Hematopoietic multipotent progenitor cell treated with erythropoietin and hydrocortisone succinate and interleukin-3 and kit ligand, for 17 days (in vitro differentiated cells): ENCODE measurements around the gene CCDC28A.
A peak's percentile ranks its signal among the peaks of the same experiment; 100 is the strongest.

Experiments
- DNase-seq: peaks from one replicate; pipeline ENCODE4 v3.0.0-alpha.2; 2015; ENCODE audit warnings: low spot score

Gene CCDC28A

GRCh38 chr6:138795809-138796603 is 22.4 kb downstream of the CCDC28A start, which contains the start of gene ECT2L:
TSS of gene ECT2L (plus strand) at chr6:138796087. CDS start at chr6:138813275, 17,188 bp downstream.
- no peak for DNase-seq

GRCh38 chr6:138796771-138797170 is 23.2 kb downstream of the CCDC28A start:
- DNase-seq, result no peak

GRCh38 chr6:138797806-138798446 is 24.4 kb downstream of the CCDC28A start:
- no peak for DNase-seq

- no peak for DNase-seq
Observed at GRCh38 chr6:138800377-138801150, 27.0 kb downstream of the CCDC28A start.

- DNase-seq, result no peak
Observed at GRCh38 chr6:138803331-138803730, 29.8 kb downstream of the CCDC28A start.

- DNase-seq, result no peak
Observed at GRCh38 chr6:138803861-138804260, 30.3 kb downstream of the CCDC28A start.

- DNase-seq, result no peak
Observed at GRCh38 chr6:138805016-138805765, 31.6 kb downstream of the CCDC28A start.

GRCh38 chr6:138806889-138807288 is 33.3 kb downstream of the CCDC28A start:
- DNase-seq, result no peak

GRCh38 chr6:138809677-138810076 is 36.1 kb downstream of the CCDC28A start:
- DNase-seq, result no peak

- DNase-seq, result no peak
Observed at GRCh38 chr6:138811866-138812265, 38.3 kb downstream of the CCDC28A start.

GRCh38 chr6:138814179-138814834 is 40.7 kb downstream of the CCDC28A start:
- no peak for DNase-seq

GRCh38 chr6:138815221-138815620 is 41.7 kb downstream of the CCDC28A start:
- DNase-seq, result no peak

- peak; percentile 16 for DNase-seq
Observed at GRCh38 chr6:138815797-138816528, 42.4 kb downstream of the CCDC28A start.

GRCh38 chr6:138817799-138818198 is 44.2 kb downstream of the CCDC28A start:
- no peak for DNase-seq

GRCh38 chr6:138818496-138819194 is 45.1 kb downstream of the CCDC28A start:
- DNase-seq, result no peak

GRCh38 chr6:138821519-138821918 is 48.0 kb downstream of the CCDC28A start:
- no peak for DNase-seq

GRCh38 chr6:138824482-138825144 is 51.0 kb downstream of the CCDC28A start:
- no peak for DNase-seq

GRCh38 chr6:138830248-138830647 is 56.7 kb downstream of the CCDC28A start:
- DNase-seq, result no peak

- DNase-seq, result no peak
Observed at GRCh38 chr6:138832182-138832581, 58.6 kb downstream of the CCDC28A start.
